ENCODE data around the gene ZNF385D.
"Not testable (repeated sequence)": the region's sequence is repeated elsewhere in the genome, so short reads cannot be mapped to it uniquely, and the experiment has no call there.

Gene ZNF385D

DNA sequence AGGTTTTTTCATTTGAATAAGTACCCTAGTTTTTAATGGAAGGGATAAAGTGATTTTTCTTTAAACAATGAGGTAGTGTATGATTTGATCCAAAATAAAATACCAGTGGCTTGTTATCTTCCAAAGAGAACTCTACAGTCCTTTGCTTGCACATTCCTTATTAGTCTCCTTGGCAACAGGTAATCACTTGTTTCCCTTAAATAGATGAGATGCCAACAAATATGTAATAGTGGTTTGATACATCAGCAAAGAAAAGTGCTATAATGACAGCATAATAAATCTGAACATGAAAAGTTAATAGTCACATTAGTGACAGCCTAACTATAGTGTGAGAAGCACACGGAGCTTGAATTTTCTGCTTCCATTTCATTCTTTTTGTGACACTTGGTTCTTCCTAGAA is 360.2 kb downstream of the ZNF385D start:
- Histone ChIP-seq H3K4me1 (ENCODE audit: control insufficient read depth, low read depth, low read length) (no peaks in the 10 kb centered on the region), H3K27ac (ENCODE audit: low read length) (no peak overlapping the region), H3K4me3 (ENCODE audit: low read length) (no peak overlapping the region), H3K27me3 (ENCODE audit: control insufficient read depth, insufficient read depth, low read length) (no peaks in the 10 kb centered on the region), H3K9me3 (ENCODE audit: control insufficient read depth, low read depth, low read length) (no peaks in the 10 kb centered on the region), H3K9ac (ENCODE audit: low read length) (no peak overlapping the region), H3K36me3 (ENCODE audit: control insufficient read depth, low read depth, low read length) (no peaks in the 10 kb centered on the region)

DNA sequence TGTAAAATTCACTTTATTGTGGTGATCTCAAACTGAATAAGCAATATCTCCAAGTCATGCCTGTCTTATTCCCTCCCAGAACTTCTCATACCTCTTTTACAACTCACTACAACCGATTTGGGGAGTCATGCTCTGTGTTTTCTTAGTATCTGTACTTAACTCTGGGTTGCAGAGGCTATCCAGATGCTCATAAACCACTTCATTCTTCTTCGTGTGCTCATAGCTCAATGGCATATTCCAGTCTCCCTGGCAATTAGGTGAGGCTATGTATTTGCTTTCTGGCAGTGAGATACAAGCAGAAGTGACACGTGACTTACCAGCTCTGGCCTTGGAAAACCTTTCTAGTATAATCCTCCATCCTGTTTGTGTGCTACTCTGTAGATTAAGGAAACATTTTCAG is 360.9 kb downstream of the ZNF385D start:
- H3K9me3 ChIP-seq (ENCODE audit: control insufficient read depth, low read depth, low read length), result no peaks in the 10 kb centered on the region

GRCh38 chr3:21387142-21387826 is 363.7 kb downstream of the ZNF385D start:
- not testable (repeated sequence) for H3K27me3 ChIP-seq (ENCODE audit: control insufficient read depth, insufficient read depth, low read length); H3K27ac ChIP-seq (ENCODE audit: low read length); H3K9me3 ChIP-seq (ENCODE audit: control insufficient read depth, low read depth, low read length); H3K4me3 ChIP-seq (ENCODE audit: low read length); H3K9ac ChIP-seq (ENCODE audit: low read length); H3K36me3 ChIP-seq (ENCODE audit: control insufficient read depth, low read depth, low read length); H3K4me1 ChIP-seq (ENCODE audit: control insufficient read depth, low read depth, low read length)

More for the DNA sequence above, 360.9 kb downstream of the ZNF385D start:
- H3K4me1 ChIP-seq (ENCODE audit: control insufficient read depth, low read depth, low read length), result no peaks in the 10 kb centered on the region
- H3K9ac ChIP-seq (ENCODE audit: low read length), result no peak overlapping the region
- no peak overlapping the region for H3K27ac ChIP-seq (ENCODE audit: low read length)
- H3K27me3 ChIP-seq (ENCODE audit: control insufficient read depth, insufficient read depth, low read length), result no peaks in the 10 kb centered on the region
- no peak overlapping the region for H3K4me3 ChIP-seq (ENCODE audit: low read length)
- H3K36me3 ChIP-seq (ENCODE audit: control insufficient read depth, low read depth, low read length), result no peaks in the 10 kb centered on the region

DNA sequence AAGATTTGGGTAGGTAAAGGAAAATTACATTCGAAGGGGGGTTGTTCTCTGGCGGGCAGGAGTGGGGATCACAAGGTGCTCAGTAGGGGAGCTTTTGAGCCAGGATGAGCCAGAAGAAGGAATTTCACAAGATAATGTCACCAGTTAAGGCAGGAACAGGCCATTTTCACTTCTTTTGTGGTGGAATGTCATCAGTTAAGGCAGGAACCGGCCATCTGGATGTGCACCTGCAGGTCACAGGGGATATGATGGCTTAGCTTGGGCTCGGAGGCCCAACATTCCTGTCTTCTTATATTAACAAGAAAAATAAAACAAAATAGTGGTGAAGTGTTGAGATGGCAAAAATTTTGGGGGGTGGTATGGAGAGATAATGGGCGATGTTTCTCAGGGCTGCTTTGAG is 373.0 kb downstream of the ZNF385D start:
- not testable (repeated sequence) for H3K9me3 ChIP-seq (ENCODE audit: control insufficient read depth, low read depth, low read length); H3K36me3 ChIP-seq (ENCODE audit: control insufficient read depth, low read depth, low read length); H3K9ac ChIP-seq (ENCODE audit: low read length); H3K27ac ChIP-seq (ENCODE audit: low read length); H3K4me1 ChIP-seq (ENCODE audit: control insufficient read depth, low read depth, low read length); H3K27me3 ChIP-seq (ENCODE audit: control insufficient read depth, insufficient read depth, low read length); H3K4me3 ChIP-seq (ENCODE audit: low read length)

- H3K4me3 ChIP-seq (ENCODE audit: low read length), result no peak overlapping the region
- no peak overlapping the region for H3K9ac ChIP-seq (ENCODE audit: low read length)
- H3K36me3 ChIP-seq (ENCODE audit: control insufficient read depth, low read depth, low read length), result no peaks in the 10 kb centered on the region
- H3K4me1 ChIP-seq (ENCODE audit: control insufficient read depth, low read depth, low read length), result no peaks in the 10 kb centered on the region
- H3K9me3 ChIP-seq (ENCODE audit: control insufficient read depth, low read depth, low read length), result no peaks in the 10 kb centered on the region
- H3K27me3 ChIP-seq (ENCODE audit: control insufficient read depth, insufficient read depth, low read length), result no peaks in the 10 kb centered on the region
- no peak overlapping the region for H3K27ac ChIP-seq (ENCODE audit: low read length)
Measured at GRCh38 chr3:21377071-21377769, 373.8 kb downstream of the ZNF385D start.

- Histone ChIP-seq H3K9me3 (ENCODE audit: control insufficient read depth, low read depth, low read length) (no peaks in the 10 kb centered on the region), H3K27ac (ENCODE audit: low read length) (no peak overlapping the region), H3K4me3 (ENCODE audit: low read length) (no peak overlapping the region), H3K9ac (ENCODE audit: low read length) (no peak overlapping the region), H3K27me3 (ENCODE audit: control insufficient read depth, insufficient read depth, low read length) (no peaks in the 10 kb centered on the region), H3K36me3 (ENCODE audit: control insufficient read depth, low read depth, low read length) (no peaks in the 10 kb centered on the region), H3K4me1 (ENCODE audit: control insufficient read depth, low read depth, low read length) (no peaks in the 10 kb centered on the region)
Measured at GRCh38 chr3:21372316-21372715, 378.7 kb downstream of the ZNF385D start.
